Breast epithelium (tissue), 4 donors: Measurements from ENCODE around the gene GPR65. TPM values are rescaled to one million over a fixed set of nuclear protein-coding genes. Genes with fewer than 3 reads are reported as not detected.

Experiments used
- DNase-seq, 2 donors: peaks; one replicate each; pipeline ENCODE4 v3.0.0-alpha.2; 2019; ENCODE audit warnings: low spot score in 2 of 2
- H3K27ac ChIP-seq, 2 donors: fragments of 200-600 bp; sonication (generic) in 1 of 2; one replicate each; pipeline ENCODE4 v1.5.1; 2016 to 2019; ENCODE audit warnings: mild to moderate bottlenecking in 1 of 2
- H3K27me3 ChIP-seq, 2 donors: fragments of 200-600 bp; sonication (generic) in 1 of 2; one replicate each; pipeline versions ENCODE4 v1.5.1 to v1.6.0; 2017 to 2019; ENCODE audit warnings: control low read depth in 1 of 2, mild to moderate bottlenecking in 1 of 2
- H3K36me3 ChIP-seq: fragments of 200-600 bp; one replicate; pipeline ENCODE4 v1.5.1; 2019
- H3K4me1 ChIP-seq, 2 donors: fragments of 200-600 bp; sonication (generic); one replicate each; pipeline ENCODE4 v1.5.1; 2016 to 2019; ENCODE audit warnings: control low read depth in 1 of 2
- H3K4me3 ChIP-seq, 3 donors: fragments of 200-600 bp; sonication (generic); 1 replicate in 2 of 3; 2 replicates in 1 of 3; pipeline ENCODE4 v1.5.1; 2016 to 2019; ENCODE audit warnings: mild to moderate bottlenecking in 3 of 3, moderate library complexity in 2 of 3
- H3K9me3 ChIP-seq, 2 donors: fragments of 200-600 bp; sonication (generic) in 1 of 2; one replicate each; pipeline ENCODE4 v1.5.1; 2016 to 2019; ENCODE audit warnings: control low read depth in 1 of 2
- POLR2A ChIP-seq: fragments of 450-650 bp; IDR thresholded peaks from one replicate; pipeline ENCODE4 v1.6.1; 2016; ENCODE audit warnings: antibody characterized with exemption, mild to moderate bottlenecking, moderate library complexity
- POLR2AphosphoS5 ChIP-seq, 3 donors: sonication (generic); formaldehyde crosslinking; IDR thresholded peaks; one replicate each; pipeline ENCODE4 v1.6.1; 2017; ENCODE audit warnings: antibody characterized with exemption in 3 of 3
- intact Hi-C: fragments of 100-400 bp; cut with DNase I; formaldehyde crosslinking; loops from one replicate; pipeline ENCODE4 v1.15.1; 2023; ENCODE audit warnings: low total_unique reads
- total RNA-seq, 3 donors: library from RNA; depleted of rRNA; stranded (reverse); fragments of >200 nt; gene quantifications; one replicate each; pipeline ENCODE4 v1.1.0, GENCODE V29; 2016
- TF ChIP-seq, protein P1 (sequence below), 3 donors: fragments of 450-650 bp; IDR thresholded peaks; one replicate each; pipeline ENCODE4 v1.5.1; 2016 to 2017; ENCODE audit warnings: antibody characterized with exemption in 3 of 3, mild to moderate bottlenecking in 3 of 3, moderate library complexity in 3 of 3

The GPR65 gene
- total RNA-seq, 3 donors from 2014 or later: 1.0 to 2.3 (median 1.1) TPM

DNA sequence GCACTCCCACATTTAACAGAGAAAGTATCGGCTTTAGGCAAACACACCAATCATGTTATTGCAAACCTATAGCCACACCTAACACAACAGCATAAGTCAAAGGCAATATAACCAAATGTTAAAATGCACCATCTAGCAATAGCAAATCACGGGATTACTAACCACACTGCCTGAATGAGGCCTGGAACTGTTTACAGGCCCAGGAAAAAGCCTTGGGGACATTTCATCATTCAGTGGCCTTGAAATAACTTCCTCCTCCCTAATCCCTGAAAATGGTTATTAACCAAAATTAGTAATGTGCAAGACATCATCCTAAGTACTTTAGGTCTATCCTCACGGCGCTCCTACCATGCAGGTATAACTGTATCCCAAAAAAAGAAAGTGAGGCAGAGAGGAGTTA, 14.3 kb upstream of the GPR65 start:
- peaks cover 7% of the 10 kb centered on the region for H3K36me3 ChIP-seq
- DNase-seq: no peak
- H3K4me1 ChIP-seq: no peaks in the 10 kb centered on the region
- no peaks in the 10 kb centered on the region for H3K9me3 ChIP-seq
- H3K27me3 ChIP-seq: no peaks in the 10 kb centered on the region
- no peak for TF ChIP-seq POLR2A
- TF ChIP-seq POLR2AphosphoS5 (IDR thresholded peaks at IDR 0.05): no peak
- TF ChIP-seq, protein P1, sequence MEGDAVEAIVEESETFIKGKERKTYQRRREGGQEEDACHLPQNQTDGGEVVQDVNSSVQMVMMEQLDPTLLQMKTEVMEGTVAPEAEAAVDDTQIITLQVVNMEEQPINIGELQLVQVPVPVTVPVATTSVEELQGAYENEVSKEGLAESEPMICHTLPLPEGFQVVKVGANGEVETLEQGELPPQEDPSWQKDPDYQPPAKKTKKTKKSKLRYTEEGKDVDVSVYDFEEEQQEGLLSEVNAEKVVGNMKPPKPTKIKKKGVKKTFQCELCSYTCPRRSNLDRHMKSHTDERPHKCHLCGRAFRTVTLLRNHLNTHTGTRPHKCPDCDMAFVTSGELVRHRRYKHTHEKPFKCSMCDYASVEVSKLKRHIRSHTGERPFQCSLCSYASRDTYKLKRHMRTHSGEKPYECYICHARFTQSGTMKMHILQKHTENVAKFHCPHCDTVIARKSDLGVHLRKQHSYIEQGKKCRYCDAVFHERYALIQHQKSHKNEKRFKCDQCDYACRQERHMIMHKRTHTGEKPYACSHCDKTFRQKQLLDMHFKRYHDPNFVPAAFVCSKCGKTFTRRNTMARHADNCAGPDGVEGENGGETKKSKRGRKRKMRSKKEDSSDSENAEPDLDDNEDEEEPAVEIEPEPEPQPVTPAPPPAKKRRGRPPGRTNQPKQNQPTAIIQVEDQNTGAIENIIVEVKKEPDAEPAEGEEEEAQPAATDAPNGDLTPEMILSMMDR (IDR thresholded peaks at IDR 0.05): no peak
- no peak overlapping the region for H3K4me3 ChIP-seq
- intact Hi-C loops: no loop called here
- no peak overlapping the region for H3K27ac ChIP-seq

DNA sequence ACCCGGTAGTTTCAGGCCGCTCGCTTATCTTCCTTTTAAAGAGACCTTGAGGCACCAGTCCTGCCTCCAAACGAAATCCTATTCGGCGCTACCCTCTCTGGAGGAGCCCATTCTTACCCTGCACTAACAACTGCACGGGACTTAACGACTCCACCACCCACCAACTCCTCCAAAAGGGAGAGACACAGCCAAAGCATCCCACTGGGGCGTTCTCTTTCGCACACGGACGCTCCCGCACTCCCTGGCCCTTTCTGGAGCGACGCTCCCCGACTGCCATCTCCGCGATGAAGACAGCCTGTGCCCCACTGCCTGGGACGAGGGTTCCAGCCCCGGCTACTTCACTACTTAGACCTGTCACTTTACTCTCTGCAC, 12.6 kb upstream of the GPR65 start:
- no peak for DNase-seq
- no peaks in the 10 kb centered on the region for H3K4me1 ChIP-seq
- intact Hi-C loops: no loop called here

DNA sequence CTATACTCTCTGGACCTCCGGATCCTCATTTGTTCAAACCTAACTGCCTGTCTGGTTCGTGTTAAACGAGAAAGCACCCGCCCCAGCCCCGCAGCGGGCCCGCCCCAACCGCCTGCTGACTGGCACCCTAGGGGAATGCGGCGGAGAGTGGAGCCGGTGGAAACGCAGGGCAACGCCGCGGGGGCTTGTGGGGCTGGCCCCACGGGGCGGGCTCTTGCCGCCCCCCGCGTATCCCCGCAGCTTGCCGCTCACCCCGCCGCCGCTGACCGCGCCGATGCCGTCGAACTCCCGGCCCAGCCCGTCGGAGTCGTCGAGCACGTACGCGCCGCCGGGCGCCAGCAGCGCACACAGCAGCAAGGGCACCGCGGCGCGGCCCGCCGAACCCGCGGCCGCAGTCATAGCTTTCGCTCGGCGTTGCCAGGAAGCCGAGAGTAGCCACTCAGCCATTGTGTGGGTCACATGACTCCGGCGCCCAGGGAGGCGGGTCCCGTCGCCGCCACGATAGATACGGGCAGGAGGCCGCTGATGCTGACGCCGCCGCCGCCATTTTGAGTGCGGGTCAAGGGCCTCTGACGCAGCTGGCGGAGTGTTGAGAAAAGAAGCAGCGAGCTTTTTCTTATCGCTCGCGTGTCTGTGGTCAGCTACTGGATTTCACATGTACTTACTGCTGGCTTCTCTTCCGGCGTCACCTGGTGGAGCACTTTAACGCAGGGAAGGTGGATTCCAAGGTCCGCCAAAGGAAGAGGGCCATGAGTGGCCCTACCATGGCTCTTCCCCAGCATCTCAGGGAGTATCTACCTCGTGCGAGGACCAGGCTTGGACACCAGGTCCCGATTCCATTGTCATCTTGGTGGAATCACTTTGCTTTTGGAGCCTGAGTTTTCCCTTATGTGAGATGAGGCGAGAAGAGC, 12.0 kb upstream of the GPR65 start, which contains the start of gene GALC:
GALC (minus strand) TSS at position 465 of the 911 bp plus-strand sequence; CDS start at position 447, 18 bp downstream.
- TF ChIP-seq POLR2AphosphoS5 (IDR thresholded peaks at IDR 0.05) (peak; percentile 66 to 81 (median 71)), POLR2A (no peak)
- H3K27ac ChIP-seq: peak within 1 kb of the TSS; percentile 95 to 97
- H3K4me1 ChIP-seq: no peaks in the 10 kb centered on the region
- H3K36me3 ChIP-seq: no peaks in the 10 kb centered on the region
- no peaks in the 10 kb centered on the region for H3K27me3 ChIP-seq
- peak; percentile 92 for DNase-seq
- peak within 1 kb of the TSS; percentile 78 to 89 (median 85) for H3K4me3 ChIP-seq
- intact Hi-C loops: no loop called here
- H3K9me3 ChIP-seq: no peaks in the 10 kb centered on the region

More for the DNA sequence above, 12.6 kb upstream of the GPR65 start:
- Histone ChIP-seq H3K27me3 (no peaks in the 10 kb centered on the region), H3K36me3 (no peaks in the 10 kb centered on the region), H3K9me3 (no peaks in the 10 kb centered on the region), H3K4me3 (peak overlapping the region; percentile 78 to 89 (median 85)), H3K27ac (peak overlapping the region; percentile 95 to 97)
- no peak for TF ChIP-seq POLR2AphosphoS5 (IDR thresholded peaks at IDR 0.05)
- TF ChIP-seq POLR2A: no peak

DNA sequence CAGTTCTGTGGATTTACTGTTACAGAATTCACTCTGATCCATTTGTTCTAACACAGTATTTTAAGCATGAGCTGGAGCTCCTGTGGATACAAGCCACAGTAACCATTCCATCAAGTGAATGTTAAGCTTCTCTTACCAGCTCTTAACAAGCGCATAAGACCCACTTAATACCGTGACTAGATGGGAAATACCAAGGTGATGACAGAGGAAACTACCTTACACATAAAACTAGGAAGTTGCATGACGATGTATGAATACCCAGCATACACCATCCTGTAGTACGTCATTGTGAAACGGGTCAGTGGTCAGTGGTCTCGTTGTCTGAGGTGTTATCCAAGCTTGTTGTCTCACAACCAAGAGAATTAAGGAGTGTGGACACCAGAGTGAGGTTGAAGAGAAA, 10.0 kb upstream of the GPR65 start:
- Histone ChIP-seq H3K36me3 (no peaks in the 10 kb centered on the region), H3K4me3 (no peak overlapping the region), H3K4me1 (no peaks in the 10 kb centered on the region), H3K27ac (no peak overlapping the region), H3K9me3 (no peaks in the 10 kb centered on the region), H3K27me3 (no peaks in the 10 kb centered on the region)
- TF ChIP-seq POLR2A: no peak
- TF ChIP-seq, protein P1 (IDR thresholded peaks at IDR 0.05): no peak
- no peak for TF ChIP-seq POLR2AphosphoS5 (IDR thresholded peaks at IDR 0.05)
- no peak for DNase-seq
- intact Hi-C loops: no loop called here

DNA sequence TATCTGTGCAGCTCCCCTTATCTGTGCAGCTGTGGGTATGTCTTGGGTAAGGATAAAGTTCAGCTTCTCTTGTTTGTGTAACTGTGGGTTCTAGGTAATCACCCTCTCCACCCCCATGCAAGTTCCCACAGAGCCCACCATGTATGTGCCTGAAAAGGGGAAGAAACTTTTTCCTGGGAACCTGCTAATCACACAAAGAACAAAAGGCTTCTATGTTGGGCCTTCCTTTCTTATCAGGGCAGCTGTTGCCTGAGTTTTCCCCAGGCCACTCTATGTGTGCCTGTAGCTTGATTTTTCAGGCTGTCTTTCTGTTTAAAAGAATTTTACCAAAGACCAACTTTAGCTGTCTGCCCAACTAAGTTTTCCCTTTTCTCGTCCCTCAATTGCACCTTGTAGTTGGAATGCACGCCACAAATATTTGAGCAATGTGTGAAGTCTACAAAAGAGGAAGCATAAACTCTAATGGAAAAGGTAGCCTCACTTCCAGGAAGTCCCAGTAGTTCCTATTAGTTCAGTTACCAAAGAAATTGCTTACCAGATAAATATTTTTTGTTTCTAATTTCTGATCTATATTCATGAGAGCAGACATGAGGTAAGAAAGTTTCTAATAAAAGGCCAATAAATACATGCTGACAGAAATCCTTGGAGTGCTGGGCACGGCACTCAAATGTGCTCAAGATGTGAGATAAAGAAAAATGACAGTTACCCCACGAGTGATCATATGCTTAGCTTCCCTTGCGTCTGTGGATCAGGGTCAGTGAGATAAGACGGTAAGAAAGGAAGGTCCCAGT, 9.2 kb upstream of the GPR65 start:
- Histone ChIP-seq H3K36me3 (no peaks in the 10 kb centered on the region), H3K4me1 (no peaks in the 10 kb centered on the region), H3K27ac (no peak overlapping the region), H3K4me3 (no peak overlapping the region), H3K9me3 (no peaks in the 10 kb centered on the region), H3K27me3 (no peaks in the 10 kb centered on the region)
- TF ChIP-seq, protein P1 (IDR thresholded peaks at IDR 0.05): no peak
- TF ChIP-seq POLR2A (no peak), POLR2AphosphoS5 (IDR thresholded peaks at IDR 0.05) (no peak)
- intact Hi-C loops: no loop called here
- no peak for DNase-seq

DNA sequence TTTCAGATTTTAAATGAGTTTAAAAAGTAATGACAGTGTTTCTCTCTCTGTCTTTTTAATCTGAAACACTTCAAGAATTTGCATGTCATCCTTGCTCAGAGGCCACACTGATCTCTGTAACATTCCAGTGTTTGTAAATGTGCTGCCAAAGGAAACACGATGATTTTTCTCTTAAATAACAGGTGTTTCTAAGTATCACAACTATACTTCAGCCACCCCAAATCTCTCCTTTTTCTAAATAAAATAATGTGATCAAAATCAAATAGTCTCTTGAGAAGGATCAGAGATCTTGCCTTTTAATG, 8.7 kb upstream of the GPR65 start:
- intact Hi-C loops: no loop called here
- TF ChIP-seq, protein P1 (IDR thresholded peaks at IDR 0.05): no peak
- TF ChIP-seq POLR2AphosphoS5 (IDR thresholded peaks at IDR 0.05) (no peak), POLR2A (no peak)
- H3K36me3 ChIP-seq: no peaks in the 10 kb centered on the region
- no peaks in the 10 kb centered on the region for H3K9me3 ChIP-seq
- H3K4me1 ChIP-seq: no peaks in the 10 kb centered on the region
- no peak for DNase-seq
- H3K27ac ChIP-seq: no peak overlapping the region
- H3K4me3 ChIP-seq: no peak overlapping the region
- no peaks in the 10 kb centered on the region for H3K27me3 ChIP-seq
